Esophagus mucosa (tissue), 1 donor: ENCODE results near the gene ELFN2. TPM values are rescaled to one million over a fixed set of nuclear protein-coding genes. Genes with fewer than 3 reads are reported as not detected.
A peak's percentile ranks its signal among the peaks of the same experiment; 100 is the strongest.

Experiments
- ATAC-seq: fragments of 200-7000 bp; cut with Tn5 transposase; one replicate; pipeline ENCODE4 v1.9.1; 2020
- total RNA-seq: library from RNA; stranded (reverse); gene quantifications from one replicate; pipeline ENCODE4 v1.2.4, GENCODE V29; 2023
- donor health status: DM: yes; HTN: yes; CAD: no.

Gene ELFN2
- total RNA-seq, 1 donor from 2014 or later: not detected

- ATAC-seq: no peak
Observed at GRCh38 chr22:37426706-37427134, 559 bp downstream of the ELFN2 start.

GRCh38 chr22:37425800-37426705, 1.2 kb downstream of the ELFN2 start:
- peak; percentile 4 for ATAC-seq

GRCh38 chr22:37425369-37425768, 1.9 kb downstream of the ELFN2 start:
- ATAC-seq: no peak

- no peak for ATAC-seq
Observed at GRCh38 chr22:37423283-37423682, 4.0 kb downstream of the ELFN2 start.

GRCh38 chr22:37421468-37421877, 5.8 kb downstream of the ELFN2 start:
- ATAC-seq: no peak

GRCh38 chr22:37420686-37421467, 6.4 kb downstream of the ELFN2 start:
- ATAC-seq: no peak

GRCh38 chr22:37419969-37420685, 7.2 kb downstream of the ELFN2 start:
- no peak for ATAC-seq

- ATAC-seq: peak; percentile 43
Observed at GRCh38 chr22:37419370-37419968, 7.8 kb downstream of the ELFN2 start.

GRCh38 chr22:37418627-37419369, 8.5 kb downstream of the ELFN2 start:
- ATAC-seq: peak; percentile 89

- no peak for ATAC-seq
Observed at GRCh38 chr22:37417677-37418348, 9.5 kb downstream of the ELFN2 start.

- ATAC-seq: no peak
Observed at GRCh38 chr22:37417264-37417663, 10.0 kb downstream of the ELFN2 start.

- ATAC-seq: no peak
Observed at GRCh38 chr22:37416827-37417226, 10.5 kb downstream of the ELFN2 start.

- no peak for ATAC-seq
Observed at GRCh38 chr22:37416389-37416788, 10.9 kb downstream of the ELFN2 start.

GRCh38 chr22:37415210-37415609, 12.1 kb downstream of the ELFN2 start:
- no peak for ATAC-seq

- ATAC-seq: no peak
Observed at GRCh38 chr22:37414288-37414687, 13.0 kb downstream of the ELFN2 start.

GRCh38 chr22:37413546-37413945, 13.7 kb downstream of the ELFN2 start:
- no peak for ATAC-seq

GRCh38 chr22:37412495-37413250, 14.6 kb downstream of the ELFN2 start:
- peak; percentile 14 for ATAC-seq

- ATAC-seq: no peak
Observed at GRCh38 chr22:37411655-37412054, 15.6 kb downstream of the ELFN2 start.

- ATAC-seq: no peak
Observed at GRCh38 chr22:37410174-37411055, 16.9 kb downstream of the ELFN2 start.
